Measurements from ENCODE around the gene ETS1. TPM values are rescaled to one million over a fixed set of nuclear protein-coding genes. Genes with fewer than 3 reads are reported as not detected.

Gene ETS1
- total RNA-seq, 1 donor from 2014 or later: 115 TPM

DNA sequence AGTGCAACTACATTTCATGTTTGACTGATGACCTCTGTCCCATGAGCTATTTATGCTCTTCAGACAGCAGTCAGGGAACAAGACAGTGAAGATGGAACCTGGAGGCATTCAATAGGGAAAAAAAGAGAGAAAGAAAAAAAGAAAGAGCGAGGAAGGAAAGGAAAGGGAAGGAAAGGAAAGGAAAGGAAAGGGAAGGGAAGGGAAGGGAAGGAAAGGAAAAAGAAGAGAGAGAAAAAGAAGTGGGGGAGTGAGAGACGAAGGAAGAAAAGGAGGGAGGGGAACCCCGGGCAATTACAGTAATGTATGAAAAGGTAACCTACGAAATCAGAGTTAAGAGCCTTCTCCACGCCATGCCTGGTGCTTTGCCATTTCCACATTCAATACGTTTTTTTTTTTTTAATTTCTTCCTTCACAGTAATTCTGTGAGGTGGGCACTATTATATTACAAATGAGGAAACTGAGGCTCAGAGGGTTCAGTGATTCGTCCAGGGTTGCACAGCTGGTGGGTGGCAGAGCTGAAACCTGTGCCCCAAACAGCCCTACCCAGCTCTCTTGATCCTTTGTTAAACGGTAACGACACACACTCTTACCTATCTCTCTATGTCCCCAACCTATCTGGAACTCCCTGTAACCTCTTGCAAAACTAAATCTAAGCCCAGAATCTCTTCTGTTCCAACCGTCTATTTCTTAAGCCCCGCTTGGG lies 39.3 kb downstream of the ETS1 start:
- H3K27ac Mint-ChIP-seq (ENCODE audit: unreplicated experiment): no peak overlapping the region
- peaks cover 40% of the 10 kb centered on the region for H3K4me1 Mint-ChIP-seq (ENCODE audit: low read depth)

DNA sequence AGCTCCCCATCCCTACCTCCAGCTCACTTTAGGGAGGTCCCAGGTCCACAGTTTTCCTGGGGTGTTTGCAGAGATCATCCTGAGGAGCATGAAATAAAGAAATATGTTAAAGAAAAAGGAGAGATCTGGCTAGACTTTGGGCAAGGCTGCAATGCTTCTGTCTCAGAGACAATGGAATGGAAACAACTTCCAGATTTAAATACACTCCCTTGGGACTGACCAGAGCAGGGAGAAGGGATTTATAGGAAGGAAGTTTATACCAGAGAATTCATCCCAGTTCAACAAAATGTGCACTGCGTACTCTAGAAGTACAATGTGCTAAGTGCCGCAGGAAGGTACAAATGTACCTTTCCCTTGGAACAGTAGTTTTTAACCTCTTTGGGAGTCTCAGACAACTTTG lies 40.4 kb downstream of the ETS1 start:
- Mint-ChIP-seq H3K9me3 (ENCODE audit: low read depth) (no peaks in the 10 kb centered on the region), H3K4me3 (ENCODE audit: unreplicated experiment) (no peak overlapping the region), H3K27ac (ENCODE audit: unreplicated experiment) (no peak overlapping the region), H3K4me1 (ENCODE audit: low read depth) (peaks cover 37% of the 10 kb centered on the region), H3K27me3 (ENCODE audit: low read depth) (no peaks in the 10 kb centered on the region), H3K36me3 (ENCODE audit: low read depth) (no peaks in the 10 kb centered on the region)
- no peak for DNase-seq (ENCODE audit: low spot score)
- TF ChIP-seq CTCF (IDR thresholded peaks at IDR 0.05): no peak

More for the DNA sequence above, 39.3 kb downstream of the ETS1 start:
- TF ChIP-seq CTCF (IDR thresholded peaks at IDR 0.05): no peak
- H3K36me3 Mint-ChIP-seq (ENCODE audit: low read depth): no peaks in the 10 kb centered on the region
- DNase-seq (ENCODE audit: low spot score): no peak
- no peaks in the 10 kb centered on the region for H3K27me3 Mint-ChIP-seq (ENCODE audit: low read depth)
- peak overlapping the region; percentile 75 for H3K4me3 Mint-ChIP-seq (ENCODE audit: unreplicated experiment)
- H3K9me3 Mint-ChIP-seq (ENCODE audit: low read depth): no peaks in the 10 kb centered on the region

DNA sequence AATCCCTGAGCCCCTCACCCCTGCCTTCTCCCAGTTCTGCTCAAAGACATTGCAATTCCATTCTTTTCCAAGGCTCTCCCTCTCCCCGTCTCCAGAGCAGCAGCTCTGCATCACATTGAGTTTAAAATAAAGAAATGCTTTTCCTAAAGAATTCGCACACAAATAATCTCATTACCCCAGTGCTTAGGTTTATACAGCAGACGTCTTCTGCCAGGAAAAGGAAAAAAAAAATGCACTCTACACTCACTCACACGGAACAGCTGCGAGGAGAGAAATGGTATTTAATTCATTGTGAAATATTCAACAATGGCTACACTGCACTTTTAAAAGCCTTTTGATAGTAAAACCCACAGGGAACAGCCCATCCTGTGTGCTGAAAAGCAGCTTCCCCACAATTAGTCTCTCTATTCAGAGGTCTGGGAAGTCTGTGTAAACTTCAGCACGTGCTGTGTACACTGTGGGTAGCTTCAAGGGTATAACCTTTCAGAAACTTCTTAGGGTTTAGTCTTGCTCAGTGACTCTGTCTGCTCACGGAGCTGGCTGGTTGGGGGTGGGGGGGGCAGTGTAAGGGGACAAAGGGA lies 42.8 kb downstream of the ETS1 start:
- TF ChIP-seq CTCF (IDR thresholded peaks at IDR 0.05): no peak
- Mint-ChIP-seq H3K4me3 (ENCODE audit: unreplicated experiment) (peak overlapping the region; percentile 21), H3K36me3 (ENCODE audit: low read depth) (no peaks in the 10 kb centered on the region), H3K9me3 (ENCODE audit: low read depth) (no peaks in the 10 kb centered on the region), H3K27me3 (ENCODE audit: low read depth) (peaks cover 2% of the 10 kb centered on the region), H3K27ac (ENCODE audit: unreplicated experiment) (peak overlapping the region; percentile 19), H3K4me1 (ENCODE audit: low read depth) (peaks cover 32% of the 10 kb centered on the region)
- DNase-seq (ENCODE audit: low spot score): no peak

GRCh38 chr11:128540469-128540868 lies 46.9 kb downstream of the ETS1 start:
- peaks cover 2% of the 10 kb centered on the region for H3K27me3 Mint-ChIP-seq (ENCODE audit: low read depth)
- DNase-seq (ENCODE audit: low spot score): no peak
- H3K4me3 Mint-ChIP-seq (ENCODE audit: unreplicated experiment): no peak overlapping the region
- no peaks in the 10 kb centered on the region for H3K9me3 Mint-ChIP-seq (ENCODE audit: low read depth)
- no peaks in the 10 kb centered on the region for H3K36me3 Mint-ChIP-seq (ENCODE audit: low read depth)
- no peak overlapping the region for H3K27ac Mint-ChIP-seq (ENCODE audit: unreplicated experiment)
- TF ChIP-seq CTCF (IDR thresholded peaks at IDR 0.05): no peak
- H3K4me1 Mint-ChIP-seq (ENCODE audit: low read depth): peaks cover 8% of the 10 kb centered on the region

DNA sequence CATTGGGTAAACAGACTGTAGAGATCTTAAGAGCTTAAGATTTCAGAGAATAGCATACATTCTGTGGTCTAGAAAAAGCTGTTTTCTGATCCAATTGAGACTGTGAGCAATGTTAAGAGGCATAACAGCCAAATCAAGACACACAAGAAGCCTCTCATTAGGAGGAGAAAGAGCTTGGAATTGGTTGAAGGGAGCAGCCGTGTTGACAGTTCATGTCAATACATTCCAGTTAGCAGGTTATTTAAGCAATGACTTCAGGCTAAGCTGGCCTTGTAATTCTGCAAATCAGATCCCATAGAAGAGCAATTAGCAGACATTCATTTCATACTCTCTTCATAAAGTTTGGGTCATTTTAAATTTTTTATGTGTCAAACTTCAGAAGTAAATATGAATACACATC lies 50.9 kb downstream of the ETS1 start:
- peaks cover 2% of the 10 kb centered on the region for H3K36me3 Mint-ChIP-seq (ENCODE audit: low read depth)
- peaks cover 2% of the 10 kb centered on the region for H3K27me3 Mint-ChIP-seq (ENCODE audit: low read depth)
- no peak overlapping the region for H3K4me3 Mint-ChIP-seq (ENCODE audit: unreplicated experiment)
- DNase-seq (ENCODE audit: low spot score): no peak
- no peak for TF ChIP-seq CTCF (IDR thresholded peaks at IDR 0.05)
- no peaks in the 10 kb centered on the region for H3K9me3 Mint-ChIP-seq (ENCODE audit: low read depth)
- no peaks in the 10 kb centered on the region for H3K4me1 Mint-ChIP-seq (ENCODE audit: low read depth)
- H3K27ac Mint-ChIP-seq (ENCODE audit: unreplicated experiment): no peak overlapping the region
